ENCODE data around the gene KNOP1. TPM values are rescaled to one million over a fixed set of nuclear protein-coding genes. Genes with fewer than 3 reads are reported as not detected.

The KNOP1 gene, protein sequence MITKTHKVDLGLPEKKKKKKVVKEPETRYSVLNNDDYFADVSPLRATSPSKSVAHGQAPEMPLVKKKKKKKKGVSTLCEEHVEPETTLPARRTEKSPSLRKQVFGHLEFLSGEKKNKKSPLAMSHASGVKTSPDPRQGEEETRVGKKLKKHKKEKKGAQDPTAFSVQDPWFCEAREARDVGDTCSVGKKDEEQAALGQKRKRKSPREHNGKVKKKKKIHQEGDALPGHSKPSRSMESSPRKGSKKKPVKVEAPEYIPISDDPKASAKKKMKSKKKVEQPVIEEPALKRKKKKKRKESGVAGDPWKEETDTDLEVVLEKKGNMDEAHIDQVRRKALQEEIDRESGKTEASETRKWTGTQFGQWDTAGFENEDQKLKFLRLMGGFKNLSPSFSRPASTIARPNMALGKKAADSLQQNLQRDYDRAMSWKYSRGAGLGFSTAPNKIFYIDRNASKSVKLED
- 20.0 to 24.7 TPM (median 20.4 TPM) in 3 replicates for total RNA-seq
- long read RNA-seq, full-length matches to known transcripts = 35 of 51 reads
- long read RNA-seq, partial matches to known transcripts = 2 of 51 reads
- long read RNA-seq, other reads (novel, unspliced or antisense) = 14 of 51 reads

DNA sequence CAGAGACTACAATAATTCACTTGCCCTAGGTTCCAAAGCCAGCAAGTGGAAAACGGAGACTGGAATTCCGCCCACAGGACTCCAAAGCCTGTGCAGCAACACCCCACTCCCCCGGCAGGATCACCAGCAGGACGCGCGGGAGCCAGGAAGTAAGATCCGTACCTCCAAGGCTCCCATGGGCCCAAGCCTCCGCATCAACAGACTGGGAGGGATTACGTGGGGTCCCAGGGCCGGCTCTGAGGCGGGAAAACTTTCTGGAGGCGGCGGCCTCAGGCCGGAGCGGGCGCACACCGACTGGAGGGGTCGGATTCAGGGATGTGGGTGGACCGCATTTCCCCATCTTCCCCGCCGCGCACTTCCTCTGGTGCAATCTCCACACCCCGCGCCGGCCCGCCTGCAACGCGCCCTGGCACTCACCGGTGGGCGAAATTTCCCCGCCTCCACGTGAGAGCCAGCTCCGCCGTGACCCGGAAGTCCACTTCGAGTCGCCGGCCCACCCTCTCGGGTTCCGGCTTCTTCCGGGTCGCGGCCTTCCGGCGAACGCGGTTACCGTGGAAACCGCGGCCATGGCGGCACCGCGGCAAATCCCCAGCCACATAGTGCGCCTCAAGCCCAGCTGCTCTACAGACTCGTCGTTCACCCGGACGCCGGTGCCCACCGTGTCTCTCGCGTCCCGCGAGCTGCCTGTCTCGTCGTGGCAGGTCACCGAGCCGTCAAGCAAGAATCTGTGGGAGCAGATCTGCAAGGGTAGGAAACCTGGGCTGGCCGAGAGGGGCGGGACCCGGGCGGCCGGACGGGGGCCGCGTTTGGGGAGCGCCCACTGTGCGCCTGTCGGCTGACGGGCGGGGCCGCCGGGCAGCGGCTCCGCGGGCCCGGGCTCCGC is at the start of gene KNOP1, which contains the start of gene IQCK:
Gene KNOP1 (minus strand): TSS at position 487 of the 883 bp plus-strand sequence. CDS start 3,192 bp downstream, outside the sequence.
Gene IQCK (plus strand): TSS at position 531 of the 883 bp plus-strand sequence. CDS start 36 bp downstream, at position 567.
- no peaks in the 10 kb centered on the region for H3K27me3 Mint-ChIP-seq (ENCODE audit: low read depth)
- TF ChIP-seq, protein P1, sequence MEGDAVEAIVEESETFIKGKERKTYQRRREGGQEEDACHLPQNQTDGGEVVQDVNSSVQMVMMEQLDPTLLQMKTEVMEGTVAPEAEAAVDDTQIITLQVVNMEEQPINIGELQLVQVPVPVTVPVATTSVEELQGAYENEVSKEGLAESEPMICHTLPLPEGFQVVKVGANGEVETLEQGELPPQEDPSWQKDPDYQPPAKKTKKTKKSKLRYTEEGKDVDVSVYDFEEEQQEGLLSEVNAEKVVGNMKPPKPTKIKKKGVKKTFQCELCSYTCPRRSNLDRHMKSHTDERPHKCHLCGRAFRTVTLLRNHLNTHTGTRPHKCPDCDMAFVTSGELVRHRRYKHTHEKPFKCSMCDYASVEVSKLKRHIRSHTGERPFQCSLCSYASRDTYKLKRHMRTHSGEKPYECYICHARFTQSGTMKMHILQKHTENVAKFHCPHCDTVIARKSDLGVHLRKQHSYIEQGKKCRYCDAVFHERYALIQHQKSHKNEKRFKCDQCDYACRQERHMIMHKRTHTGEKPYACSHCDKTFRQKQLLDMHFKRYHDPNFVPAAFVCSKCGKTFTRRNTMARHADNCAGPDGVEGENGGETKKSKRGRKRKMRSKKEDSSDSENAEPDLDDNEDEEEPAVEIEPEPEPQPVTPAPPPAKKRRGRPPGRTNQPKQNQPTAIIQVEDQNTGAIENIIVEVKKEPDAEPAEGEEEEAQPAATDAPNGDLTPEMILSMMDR (IDR thresholded peaks at IDR 0.05) = peak; percentile 38
- H3K9me3 Mint-ChIP-seq (ENCODE audit: low read depth) = no peaks in the 10 kb centered on the region
- peak; percentile 95 for DNase-seq (ENCODE audit: low spot score)
- peaks cover 10% of the 10 kb centered on the region for H3K36me3 Mint-ChIP-seq (ENCODE audit: low read depth)
- peaks cover 19% of the 10 kb centered on the region for H3K4me1 Mint-ChIP-seq (ENCODE audit: low read depth)
- H3K4me3 Mint-ChIP-seq (ENCODE audit: unreplicated experiment) = peak within 1 kb of the TSS; percentile 87
- H3K27ac Mint-ChIP-seq (ENCODE audit: unreplicated experiment) = peak within 1 kb of the TSS; percentile 88

DNA sequence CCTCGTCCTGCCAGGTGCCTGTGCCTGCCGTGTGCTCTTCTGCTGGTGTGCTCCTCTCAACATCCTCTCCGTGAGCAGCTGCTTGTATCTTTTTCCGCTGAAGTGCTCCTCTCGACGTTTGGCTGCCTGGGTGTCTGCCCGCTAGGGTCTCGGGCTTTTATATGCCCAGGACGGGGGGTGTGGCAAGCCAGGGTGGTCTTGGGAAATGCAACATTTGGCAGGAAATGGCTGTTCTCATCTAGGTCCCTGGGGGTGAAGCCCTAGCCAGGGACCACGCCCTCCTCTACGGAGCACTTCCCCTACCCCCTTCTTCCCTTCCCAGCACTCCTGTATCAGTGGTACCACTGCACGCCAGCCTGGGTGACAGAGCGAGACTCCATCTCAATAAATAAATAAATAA is 49.5 kb upstream of the KNOP1 start:
- no peaks in the 10 kb centered on the region for H3K36me3 Mint-ChIP-seq (ENCODE audit: low read depth)
- no peaks in the 10 kb centered on the region for H3K27me3 Mint-ChIP-seq (ENCODE audit: low read depth)
- H3K4me1 Mint-ChIP-seq (ENCODE audit: low read depth) = no peaks in the 10 kb centered on the region
- H3K4me3 Mint-ChIP-seq (ENCODE audit: unreplicated experiment) = no peak overlapping the region
- no peak for DNase-seq (ENCODE audit: low spot score)
- H3K9me3 Mint-ChIP-seq (ENCODE audit: low read depth) = peaks cover 15% of the 10 kb centered on the region
- TF ChIP-seq, protein P1 (IDR thresholded peaks at IDR 0.05) = no peak
- no peak overlapping the region for H3K27ac Mint-ChIP-seq (ENCODE audit: unreplicated experiment)

DNA sequence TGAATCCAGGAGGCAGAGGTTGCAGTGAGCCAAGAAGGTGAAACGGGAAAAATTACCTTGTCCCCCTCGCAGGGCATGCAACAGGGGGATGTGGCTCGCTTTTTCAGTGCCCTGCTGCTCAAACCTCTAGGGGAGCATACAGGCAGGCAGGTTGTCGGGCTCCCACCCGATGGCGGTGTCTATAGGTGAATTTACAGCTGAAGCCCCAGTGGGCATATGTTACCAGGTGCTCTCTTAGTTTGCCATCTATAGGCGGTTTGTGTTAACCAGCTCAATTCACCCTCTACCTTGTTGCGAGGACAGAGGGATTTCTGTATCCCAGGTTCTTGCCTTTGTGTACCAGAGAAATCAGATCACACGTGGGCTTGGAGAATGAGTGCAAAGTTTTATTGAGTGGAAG is 49.0 kb upstream of the KNOP1 start:
- TF ChIP-seq, protein P1 (IDR thresholded peaks at IDR 0.05) = no peak
- Mint-ChIP-seq H3K4me3 (ENCODE audit: unreplicated experiment) (no peak overlapping the region), H3K4me1 (ENCODE audit: low read depth) (no peaks in the 10 kb centered on the region), H3K36me3 (ENCODE audit: low read depth) (no peaks in the 10 kb centered on the region), H3K27ac (ENCODE audit: unreplicated experiment) (no peak overlapping the region), H3K27me3 (ENCODE audit: low read depth) (no peaks in the 10 kb centered on the region), H3K9me3 (ENCODE audit: low read depth) (peaks cover 15% of the 10 kb centered on the region)
- no peak for DNase-seq (ENCODE audit: low spot score)

DNA sequence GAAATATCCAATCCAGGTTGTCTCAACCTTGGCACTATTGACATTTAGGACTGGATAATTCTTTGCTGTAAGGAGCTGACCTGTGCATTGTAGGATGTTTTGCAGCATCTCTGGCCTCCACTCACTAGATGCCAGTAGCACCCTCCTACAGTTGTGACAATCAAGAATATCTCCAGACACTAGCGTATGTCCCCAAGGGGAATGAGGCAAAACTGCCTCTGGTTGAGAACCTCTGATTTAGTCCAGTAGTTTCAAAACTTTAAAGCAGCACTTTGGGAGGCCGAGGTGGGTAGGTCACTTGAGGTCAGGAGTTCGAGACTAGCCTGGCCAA is 48.5 kb upstream of the KNOP1 start:
- no peaks in the 10 kb centered on the region for H3K36me3 Mint-ChIP-seq (ENCODE audit: low read depth)
- H3K4me1 Mint-ChIP-seq (ENCODE audit: low read depth) = no peaks in the 10 kb centered on the region
- no peak for DNase-seq (ENCODE audit: low spot score)
- TF ChIP-seq, protein P1 (IDR thresholded peaks at IDR 0.05) = no peak
- H3K27me3 Mint-ChIP-seq (ENCODE audit: low read depth) = no peaks in the 10 kb centered on the region
- no peak overlapping the region for H3K4me3 Mint-ChIP-seq (ENCODE audit: unreplicated experiment)
- H3K9me3 Mint-ChIP-seq (ENCODE audit: low read depth) = peaks cover 15% of the 10 kb centered on the region
- no peak overlapping the region for H3K27ac Mint-ChIP-seq (ENCODE audit: unreplicated experiment)
